Adipocyte (in vitro differentiated cells): ENCODE data around the gene CHN1.
A peak's percentile ranks its signal among the peaks of the same experiment; 100 is the strongest.

ENCODE experiments used
- DNase-seq: peaks from one replicate; pipeline ENCODE4 v3.0.0-alpha.2; 2015; ENCODE audit warnings: low read depth
- H3K27me3 ChIP-seq: replicated peaks from 2 replicates; pipeline ENCODE4 v1.7.0; 2013; ENCODE audit warnings: mild to moderate bottlenecking, low read length, moderate library complexity; ENCODE audit not compliant: control insufficient read depth, insufficient read depth
- H3K36me3 ChIP-seq: 2 replicates; pipeline ENCODE4 v1.7.0; 2013; ENCODE audit warnings: low read length, mild to moderate bottlenecking, moderate library complexity; ENCODE audit not compliant: control insufficient read depth, insufficient read depth, severe bottlenecking
- H3K4me1 ChIP-seq: 2 replicates; pipeline ENCODE4 v1.7.0; 2013; ENCODE audit warnings: mild to moderate bottlenecking, low read length, moderate library complexity; ENCODE audit not compliant: control insufficient read depth, insufficient read depth
- H3K4me3 ChIP-seq: 2 replicates; pipeline ENCODE4 v1.7.0; 2013; ENCODE audit warnings: mild to moderate bottlenecking, low read length, moderate library complexity
- H3K9ac ChIP-seq: 2 replicates; pipeline ENCODE4 v1.7.0; 2013; ENCODE audit warnings: mild to moderate bottlenecking, low read length, moderate library complexity
- H3K9me3 ChIP-seq: 2 replicates; pipeline ENCODE4 v1.7.0; 2013; ENCODE audit warnings: mild to moderate bottlenecking, low read length, moderate library complexity; ENCODE audit not compliant: control insufficient read depth

CHN1 gene

DNA sequence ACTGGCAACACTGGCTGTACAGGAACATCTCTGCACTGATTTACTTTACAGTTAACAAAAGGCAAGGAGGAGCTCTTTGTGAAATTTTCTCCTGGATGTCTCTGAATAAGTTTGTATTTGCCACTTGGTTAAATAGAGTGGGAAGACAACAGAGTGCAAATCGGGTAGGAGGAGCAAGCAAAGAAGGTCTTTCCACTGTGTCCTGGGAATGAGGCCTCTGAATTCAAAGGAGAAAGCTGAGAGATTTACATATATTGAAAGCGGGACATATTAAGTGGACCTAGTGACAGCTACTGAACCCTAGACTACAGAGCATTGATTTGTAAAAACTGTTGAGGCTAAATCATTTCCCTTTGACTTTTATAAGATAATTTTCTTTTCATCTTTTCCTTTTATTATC is 123.5 kb downstream of the CHN1 start:
- no peaks in the 10 kb centered on the region for H3K9me3 ChIP-seq
- H3K9ac ChIP-seq = no peak overlapping the region
- no peak overlapping the region for H3K4me3 ChIP-seq
- H3K27me3 ChIP-seq = no peaks in the 10 kb centered on the region
- H3K4me1 ChIP-seq = peaks cover 10% of the 10 kb centered on the region
- no peak for DNase-seq
- H3K36me3 ChIP-seq = no peaks in the 10 kb centered on the region

DNA sequence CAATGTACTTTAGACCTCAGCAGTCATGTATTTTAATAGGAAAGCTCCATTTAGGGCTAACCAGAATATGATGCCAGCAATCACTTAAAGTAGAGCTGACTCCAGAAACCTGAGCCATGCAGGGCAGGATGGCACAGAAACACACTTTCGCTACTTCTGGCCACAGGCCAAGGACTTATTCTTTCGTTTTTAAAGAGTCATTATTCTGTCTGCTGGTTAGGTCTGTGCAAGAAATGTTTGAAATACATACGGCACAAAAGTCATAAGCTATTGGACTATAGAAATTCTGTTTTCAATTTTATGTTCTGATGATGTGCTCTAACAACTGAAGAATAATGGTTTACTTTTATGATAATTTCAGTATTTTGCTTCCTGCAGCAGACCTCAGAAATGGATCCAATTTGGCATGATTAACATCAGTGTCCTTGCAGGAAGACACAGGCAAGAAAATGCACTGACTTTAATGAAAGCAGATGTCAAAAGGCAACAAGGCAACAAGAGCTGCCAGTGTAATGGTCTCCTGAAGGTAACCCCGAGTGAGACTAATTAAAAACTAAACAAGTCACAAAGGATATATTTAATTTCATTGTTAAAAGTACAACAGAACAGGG is 126.5 kb downstream of the CHN1 start:
- Histone ChIP-seq H3K9me3 (no peaks in the 10 kb centered on the region), H3K36me3 (no peaks in the 10 kb centered on the region), H3K9ac (peak overlapping the region; percentile 50), H3K4me3 (peak overlapping the region; percentile 81), H3K4me1 (peaks cover 16% of the 10 kb centered on the region), H3K27me3 (no peaks in the 10 kb centered on the region)
- DNase-seq = peak; percentile 79

DNA sequence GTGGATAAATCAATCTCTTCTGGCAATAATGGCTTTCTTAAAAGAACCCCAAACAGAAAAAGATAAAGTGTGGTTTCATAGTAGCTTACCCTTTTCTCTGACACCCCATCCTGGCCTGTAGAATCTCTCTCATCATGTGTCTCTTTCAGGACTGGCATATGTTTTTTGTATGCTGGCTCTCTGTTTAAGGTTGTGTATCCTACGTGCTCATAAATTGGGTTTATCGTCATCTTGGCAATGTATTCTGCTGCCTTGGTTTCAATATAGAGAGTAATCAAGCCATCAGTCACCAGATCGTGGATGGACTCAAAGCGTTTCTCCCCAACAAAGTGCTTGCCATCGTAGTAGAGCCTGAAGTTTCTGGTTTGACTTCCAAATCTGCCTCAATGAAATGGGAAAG is 127.4 kb downstream of the CHN1 start:
- H3K4me3 ChIP-seq = no peak overlapping the region
- no peaks in the 10 kb centered on the region for H3K36me3 ChIP-seq
- H3K9ac ChIP-seq = no peak overlapping the region
- DNase-seq = no peak
- no peaks in the 10 kb centered on the region for H3K9me3 ChIP-seq
- peaks cover 23% of the 10 kb centered on the region for H3K4me1 ChIP-seq
- H3K27me3 ChIP-seq = no peaks in the 10 kb centered on the region

DNA sequence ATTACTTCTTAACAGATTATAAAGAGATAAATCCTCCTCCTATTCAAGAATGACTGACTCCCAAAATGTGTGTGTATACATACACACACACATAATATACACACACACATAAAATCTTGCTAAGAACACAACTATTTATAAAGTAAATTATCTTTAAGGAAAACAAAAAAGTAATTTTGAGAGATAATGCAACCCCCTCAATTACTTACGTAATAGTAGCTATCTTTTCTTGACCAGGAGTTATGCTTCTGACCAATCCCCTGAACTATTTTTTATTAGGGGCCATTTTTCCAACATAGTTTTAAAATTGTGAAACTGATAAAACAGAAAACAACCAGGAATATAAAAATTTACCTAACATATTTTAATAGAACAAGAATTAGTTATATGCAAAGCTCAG is 127.9 kb downstream of the CHN1 start:
- H3K27me3 ChIP-seq = no peaks in the 10 kb centered on the region
- no peak overlapping the region for H3K4me3 ChIP-seq
- DNase-seq = no peak
- no peak overlapping the region for H3K9ac ChIP-seq
- peaks cover 23% of the 10 kb centered on the region for H3K4me1 ChIP-seq
- H3K9me3 ChIP-seq = no peaks in the 10 kb centered on the region
- no peaks in the 10 kb centered on the region for H3K36me3 ChIP-seq

DNA sequence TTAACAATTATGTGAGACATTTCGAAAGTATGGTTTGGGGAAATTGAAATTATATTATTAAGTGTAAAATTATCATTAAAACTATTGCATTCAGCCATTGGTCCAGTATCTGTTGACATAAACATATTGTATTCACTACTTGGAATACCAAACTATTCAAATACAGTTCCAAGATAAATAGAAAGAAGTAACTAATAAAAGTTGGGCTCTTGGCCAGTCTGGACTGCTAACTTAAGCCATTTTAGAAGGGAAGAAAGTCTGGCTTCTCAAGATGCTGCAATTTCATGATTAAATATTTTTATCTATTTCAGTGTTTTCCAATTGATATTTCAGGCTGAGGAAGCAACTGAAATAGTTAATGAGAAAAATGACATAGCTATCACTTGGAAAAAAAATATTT is 131.1 kb downstream of the CHN1 start:
- Histone ChIP-seq H3K36me3 (no peaks in the 10 kb centered on the region), H3K9ac (no peak overlapping the region), H3K27me3 (no peaks in the 10 kb centered on the region), H3K9me3 (no peaks in the 10 kb centered on the region), H3K4me3 (no peak overlapping the region), H3K4me1 (peaks cover 23% of the 10 kb centered on the region)
- peak; percentile 67 for DNase-seq

DNA sequence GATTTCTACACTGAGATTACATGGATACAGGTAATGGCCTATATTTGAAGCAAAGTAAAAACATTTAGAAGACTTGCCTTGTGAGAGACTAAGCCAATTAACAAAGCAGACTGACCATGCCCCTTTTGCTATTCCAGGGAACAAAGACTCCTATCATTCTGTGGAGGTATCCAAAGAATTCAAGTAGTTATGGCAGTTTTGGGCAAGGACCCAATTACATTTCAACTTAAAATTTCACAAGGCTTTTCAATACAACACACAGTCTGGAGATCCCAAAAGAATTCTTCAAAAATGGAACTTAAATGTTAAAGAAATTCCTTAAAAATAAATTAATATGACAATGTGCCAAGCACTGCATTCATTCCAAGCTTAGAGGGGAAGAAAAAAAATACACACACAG is 131.7 kb downstream of the CHN1 start:
- no peak overlapping the region for H3K9ac ChIP-seq
- H3K4me3 ChIP-seq = no peak overlapping the region
- no peaks in the 10 kb centered on the region for H3K27me3 ChIP-seq
- DNase-seq = peak; percentile 73
- H3K36me3 ChIP-seq = no peaks in the 10 kb centered on the region
- peaks cover 17% of the 10 kb centered on the region for H3K4me1 ChIP-seq
- no peaks in the 10 kb centered on the region for H3K9me3 ChIP-seq

DNA sequence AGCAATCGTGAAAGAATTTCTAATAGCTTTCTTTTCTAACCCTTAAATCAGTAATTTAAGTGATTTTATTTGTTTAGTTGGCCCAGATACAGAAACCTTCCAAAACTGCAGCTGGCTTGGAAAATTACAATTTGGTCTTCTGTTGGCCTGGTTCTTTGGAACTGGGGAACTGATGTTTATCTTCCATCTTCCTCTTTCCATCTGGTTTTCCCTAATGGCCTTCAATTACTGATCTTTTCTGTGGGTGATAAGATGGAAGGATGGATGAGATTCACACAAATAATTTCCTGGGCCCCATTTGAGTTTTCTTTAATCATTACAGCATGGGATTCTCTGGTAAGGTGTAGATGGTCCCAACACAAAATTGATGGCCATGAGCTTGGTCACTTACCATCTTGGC is 134.4 kb downstream of the CHN1 start:
- Histone ChIP-seq H3K4me1 (peaks cover 13% of the 10 kb centered on the region), H3K9me3 (no peaks in the 10 kb centered on the region), H3K4me3 (no peak overlapping the region), H3K36me3 (no peaks in the 10 kb centered on the region), H3K9ac (no peak overlapping the region), H3K27me3 (no peaks in the 10 kb centered on the region)
- DNase-seq = no peak

DNA sequence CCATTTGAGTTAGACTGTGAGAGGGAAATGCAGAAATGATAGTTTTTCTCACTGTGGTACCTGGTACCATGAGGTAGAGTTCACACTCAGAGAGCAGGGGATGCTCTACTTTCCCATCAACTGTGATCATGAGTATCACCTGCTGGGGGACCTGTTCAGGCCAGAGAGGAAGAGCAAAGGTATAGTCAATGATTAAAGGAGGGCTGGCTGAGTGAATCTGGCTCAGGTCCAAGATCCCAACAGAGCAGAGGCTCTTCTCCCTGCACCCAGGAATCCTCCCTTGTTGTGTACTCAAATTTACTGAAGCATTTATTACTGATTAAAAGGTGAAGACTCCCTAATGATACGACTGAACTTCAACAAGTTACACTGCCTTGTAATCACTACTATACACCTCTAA is 136.3 kb downstream of the CHN1 start:
- Histone ChIP-seq H3K9ac (no peak overlapping the region), H3K27me3 (no peaks in the 10 kb centered on the region), H3K4me3 (no peak overlapping the region), H3K36me3 (no peaks in the 10 kb centered on the region), H3K9me3 (no peaks in the 10 kb centered on the region), H3K4me1 (peaks cover 10% of the 10 kb centered on the region)
- DNase-seq = no peak

DNA sequence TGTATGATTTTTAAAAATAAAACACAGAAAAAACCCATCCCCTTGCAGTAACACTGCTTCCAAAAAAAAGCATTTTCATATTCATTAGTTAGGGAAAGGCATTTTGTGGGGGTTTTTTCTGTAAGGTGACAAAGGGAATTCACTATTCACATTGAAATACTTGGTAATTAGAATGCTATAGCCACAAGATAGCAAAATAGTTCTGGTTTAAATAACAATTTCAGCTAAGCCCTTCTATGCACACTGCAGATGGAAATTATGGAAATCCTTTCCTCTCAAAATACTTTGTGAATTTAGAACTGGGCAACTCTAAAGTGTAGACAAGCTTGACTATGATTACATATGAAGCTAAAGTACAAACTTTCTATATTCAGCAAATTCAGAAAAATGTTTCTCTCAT is 138.8 kb downstream of the CHN1 start:
- no peaks in the 10 kb centered on the region for H3K36me3 ChIP-seq
- no peak overlapping the region for H3K9ac ChIP-seq
- H3K27me3 ChIP-seq = no peaks in the 10 kb centered on the region
- no peaks in the 10 kb centered on the region for H3K4me1 ChIP-seq
- no peak for DNase-seq
- no peak overlapping the region for H3K4me3 ChIP-seq
- H3K9me3 ChIP-seq = no peaks in the 10 kb centered on the region

DNA sequence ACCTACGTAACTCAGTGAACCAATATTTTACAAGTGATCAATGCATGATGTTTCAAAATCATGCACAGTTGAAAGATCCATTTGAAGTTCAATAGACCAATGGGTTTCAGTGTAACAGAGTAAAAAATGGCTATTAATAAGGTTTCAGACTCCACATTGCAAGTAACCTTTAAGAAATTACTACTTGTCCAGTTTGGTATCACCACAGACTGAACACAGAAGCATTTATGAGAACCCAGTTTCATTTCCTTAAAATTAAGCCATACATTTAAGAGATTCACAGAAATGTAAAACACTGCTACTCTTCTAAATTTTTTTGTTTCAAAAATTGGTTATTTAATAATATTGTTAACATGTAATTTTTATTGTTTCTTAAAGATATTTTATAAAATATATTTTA is 142.0 kb downstream of the CHN1 start:
- H3K27me3 ChIP-seq = no peaks in the 10 kb centered on the region
- H3K4me1 ChIP-seq = no peaks in the 10 kb centered on the region
- no peaks in the 10 kb centered on the region for H3K9me3 ChIP-seq
- no peaks in the 10 kb centered on the region for H3K36me3 ChIP-seq
- H3K4me3 ChIP-seq = no peak overlapping the region
- DNase-seq = no peak
- H3K9ac ChIP-seq = no peak overlapping the region

DNA sequence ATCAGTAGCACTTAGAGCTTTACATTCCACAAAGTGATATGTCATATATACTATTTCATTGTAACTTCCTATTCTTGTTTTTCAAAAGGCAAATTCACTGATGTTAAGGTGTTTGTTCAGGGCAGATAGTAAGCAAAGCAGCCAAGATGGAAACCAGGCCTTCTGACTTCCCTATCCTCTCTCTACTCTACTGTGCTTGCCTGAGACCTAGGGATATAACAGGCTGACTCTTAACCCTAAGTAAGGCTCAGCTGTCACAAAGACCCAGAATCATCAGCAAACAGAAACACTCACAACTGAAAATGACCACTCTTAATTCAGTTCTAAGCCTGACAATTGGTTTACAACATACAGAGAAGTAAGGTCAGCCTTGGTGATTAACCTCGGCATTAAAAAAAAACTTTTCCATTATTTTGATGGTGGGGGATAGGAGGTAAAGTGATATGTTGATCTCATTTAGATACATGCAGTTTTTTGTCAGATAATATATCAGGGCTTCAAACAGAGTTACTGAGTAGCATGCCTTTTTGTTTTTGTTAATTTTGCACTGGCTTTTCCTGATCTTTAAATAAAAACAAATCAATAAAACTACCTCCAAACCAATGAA is 145.5 kb downstream of the CHN1 start:
- no peaks in the 10 kb centered on the region for H3K36me3 ChIP-seq
- no peak for DNase-seq
- no peaks in the 10 kb centered on the region for H3K9me3 ChIP-seq
- no peaks in the 10 kb centered on the region for H3K4me1 ChIP-seq
- H3K27me3 ChIP-seq = no peaks in the 10 kb centered on the region
- no peak overlapping the region for H3K9ac ChIP-seq
- no peak overlapping the region for H3K4me3 ChIP-seq

DNA sequence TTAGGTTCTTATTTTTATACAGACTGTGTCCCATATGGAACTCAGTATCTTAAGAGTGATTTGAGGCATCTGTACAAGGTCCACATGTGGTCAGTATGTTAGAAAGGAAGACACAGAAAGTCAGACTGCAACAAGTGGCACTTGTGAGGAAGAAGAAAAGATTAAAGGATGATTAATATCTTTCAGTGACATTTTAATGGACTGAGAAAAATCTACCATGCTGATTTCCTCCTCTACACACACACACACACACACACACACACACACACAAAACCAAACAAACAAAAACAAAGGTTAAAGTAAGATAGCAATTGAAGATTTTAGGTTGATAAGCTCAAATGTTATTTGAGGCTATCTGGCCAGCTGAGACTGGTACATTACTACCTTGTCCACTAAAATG is 146.4 kb downstream of the CHN1 start:
- Histone ChIP-seq H3K4me3 (no peak overlapping the region), H3K36me3 (no peaks in the 10 kb centered on the region), H3K9me3 (no peaks in the 10 kb centered on the region), H3K4me1 (no peaks in the 10 kb centered on the region), H3K27me3 (no peaks in the 10 kb centered on the region), H3K9ac (no peak overlapping the region)
- DNase-seq = no peak
